Urinary bladder (tissue), 4 donors: ENCODE measurements around the gene SNN. TPM values are rescaled to one million over a fixed set of nuclear protein-coding genes. Genes with fewer than 3 reads are reported as not detected.

Source experiments
- DNase-seq: peaks from one replicate; pipeline ENCODE4 v3.0.0-alpha.2; 2015; ENCODE audit errors: extremely low spot score
- H3K27ac ChIP-seq: one replicate; pipeline ENCODE4 v1.5.1; 2013; ENCODE audit warnings: low read depth, mild to moderate bottlenecking, moderate library complexity
- H3K36me3 ChIP-seq: one replicate; pipeline ENCODE4 v1.6.1; 2013; ENCODE audit warnings: mild to moderate bottlenecking, moderate library complexity; ENCODE audit not compliant: insufficient read depth
- H3K4me1 ChIP-seq: one replicate; pipeline ENCODE4 v1.6.1; 2013; ENCODE audit warnings: mild to moderate bottlenecking, moderate library complexity; ENCODE audit not compliant: insufficient read depth
- H3K4me3 ChIP-seq: one replicate; pipeline ENCODE4 v1.5.1; 2013; ENCODE audit warnings: low read depth, low read length
- WGBS: extraction: QIAGEN DNeasy Blood & Tissue Kit; methylation state at CpG from one replicate; pipeline ENCODE4 v1.1.7; 2013; 5-methylcytosine and 5-hydroxymethylcytosine counted together
- polyA plus RNA-seq: library from polyadenylated mRNA; stranded (reverse); fragments of 200-250 nt; gene quantifications from one replicate; pipeline ENCODE4 v1.2.3, GENCODE V29; 2013
- total RNA-seq: library from RNA; depleted of rRNA; stranded (reverse); fragments of >200 nt; gene quantifications from one replicate; pipeline ENCODE4 v1.2.3, GENCODE V29; 2014
- donor health status: healthy with polysubstance abuse.
- donor health status: healthy.

SNN gene
- total and polyA plus RNA-seq, 2 donors = 11.4 to 28.3 TPM

DNA sequence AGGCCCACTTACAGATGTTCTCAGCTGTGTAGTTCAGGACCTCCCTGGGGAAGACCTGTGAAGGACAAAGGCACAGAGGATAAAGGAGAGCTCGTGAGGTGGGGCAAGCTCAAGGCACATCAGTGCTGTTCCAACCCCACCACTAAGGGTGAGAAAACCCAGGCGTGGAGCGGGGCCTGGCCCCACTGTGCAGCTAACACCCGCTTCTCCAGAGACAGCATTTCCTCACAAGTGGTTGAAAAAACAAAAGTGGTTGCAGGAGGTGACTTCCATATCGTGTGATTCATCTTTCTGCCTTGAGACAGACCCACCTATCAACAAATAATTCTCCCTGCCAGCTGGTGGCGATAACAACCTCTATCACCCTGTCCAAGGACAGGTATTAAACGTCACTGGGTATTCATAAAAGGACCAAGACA is 30.0 kb downstream of the SNN start:
- Histone ChIP-seq H3K4me1 (no peaks in the 10 kb centered on the region), H3K27ac (no peak overlapping the region), H3K4me3 (no peak overlapping the region), H3K36me3 (peaks cover 3% of the 10 kb centered on the region)
- WGBS = 72% methylated on average over 7 of the region's 7 CpGs
- no peak for DNase-seq

- DNase-seq = no peak
- Histone ChIP-seq H3K4me3 (no peak overlapping the region), H3K4me1 (no peaks in the 10 kb centered on the region), H3K27ac (no peak overlapping the region), H3K36me3 (peaks cover 3% of the 10 kb centered on the region)
- WGBS = 86% methylated on average over 10 of the region's 10 CpGs
Observed at GRCh38 chr16:11699234-11699894, 31.1 kb downstream of the SNN start.

GRCh38 chr16:11700264-11701029 is 32.2 kb downstream of the SNN start:
- no peak overlapping the region for H3K27ac ChIP-seq
- H3K4me1 ChIP-seq = no peaks in the 10 kb centered on the region
- DNase-seq = no peak
- no peak overlapping the region for H3K4me3 ChIP-seq
- peaks cover 3% of the 10 kb centered on the region for H3K36me3 ChIP-seq
- 75% methylated on average over 9 of the region's 9 CpGs for WGBS

- H3K36me3 ChIP-seq = no peaks in the 10 kb centered on the region
- 57% methylated on average over 6 of the region's 6 CpGs for WGBS
- DNase-seq = no peak
- H3K4me3 ChIP-seq = no peak overlapping the region
- no peaks in the 10 kb centered on the region for H3K4me1 ChIP-seq
- no peak overlapping the region for H3K27ac ChIP-seq
Observed at GRCh38 chr16:11705311-11706025, 37.2 kb downstream of the SNN start.

DNA sequence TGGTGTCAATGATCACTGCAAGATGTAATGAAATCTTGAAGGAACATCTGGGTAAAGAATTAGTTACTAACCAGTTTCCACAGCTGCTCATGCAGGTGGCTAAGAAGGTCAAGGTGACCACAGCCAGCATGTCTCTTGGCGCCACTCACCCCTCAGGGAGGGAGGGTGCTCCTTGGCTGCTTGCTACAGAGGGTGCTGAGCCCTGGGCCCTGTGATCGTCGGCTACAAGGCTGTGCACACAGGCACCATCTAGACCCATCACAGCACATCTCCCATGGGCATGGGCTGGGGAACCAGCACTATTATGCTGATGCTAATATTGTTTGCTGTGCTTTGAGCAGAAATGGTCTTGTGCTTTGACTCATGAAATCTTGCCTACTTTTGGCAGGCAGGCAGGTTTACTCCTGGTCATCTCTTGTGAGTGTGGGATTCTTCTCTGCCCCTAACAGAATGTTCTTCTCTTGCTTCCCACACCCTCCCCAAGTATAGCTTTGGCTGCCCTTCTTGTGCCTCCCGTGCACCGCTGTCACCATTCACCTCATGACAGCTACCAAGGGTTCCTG is 38.0 kb downstream of the SNN start:
- H3K4me3 ChIP-seq = no peak overlapping the region
- no peak for DNase-seq
- H3K4me1 ChIP-seq = no peaks in the 10 kb centered on the region
- WGBS = 89% methylated on average over 5 of the region's 5 CpGs
- H3K27ac ChIP-seq = no peak overlapping the region
- H3K36me3 ChIP-seq = no peaks in the 10 kb centered on the region

DNA sequence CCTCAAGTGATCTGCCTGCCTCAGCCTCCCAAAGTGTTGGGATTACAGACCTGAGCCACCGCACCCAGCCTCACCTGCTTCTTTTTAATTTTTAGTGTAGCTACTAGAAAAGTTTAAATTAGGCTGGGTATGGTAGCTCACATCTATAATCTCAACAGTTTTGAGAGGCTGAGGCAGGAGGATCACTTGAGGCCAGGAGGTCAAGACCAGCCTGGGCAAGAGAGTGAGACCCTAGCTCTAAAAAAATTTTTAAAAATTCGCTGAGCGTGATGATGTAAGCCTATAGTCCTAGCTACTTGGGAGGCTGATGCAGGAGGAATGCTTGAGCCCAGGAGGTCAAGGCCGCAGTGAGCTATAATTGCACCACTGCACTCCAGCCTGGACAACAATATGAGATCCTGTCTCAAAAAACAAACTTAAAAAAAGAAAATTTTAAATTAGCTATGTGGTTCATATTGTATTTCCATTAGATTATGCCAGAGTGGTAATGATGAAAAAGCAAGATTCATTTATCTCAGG is 39.5 kb downstream of the SNN start:
- no peak for DNase-seq
- Histone ChIP-seq H3K4me1 (no peaks in the 10 kb centered on the region), H3K27ac (no peak overlapping the region), H3K36me3 (no peaks in the 10 kb centered on the region), H3K4me3 (no peak overlapping the region)
- WGBS = 98% methylated on average over 4 of the region's 4 CpGs

DNA sequence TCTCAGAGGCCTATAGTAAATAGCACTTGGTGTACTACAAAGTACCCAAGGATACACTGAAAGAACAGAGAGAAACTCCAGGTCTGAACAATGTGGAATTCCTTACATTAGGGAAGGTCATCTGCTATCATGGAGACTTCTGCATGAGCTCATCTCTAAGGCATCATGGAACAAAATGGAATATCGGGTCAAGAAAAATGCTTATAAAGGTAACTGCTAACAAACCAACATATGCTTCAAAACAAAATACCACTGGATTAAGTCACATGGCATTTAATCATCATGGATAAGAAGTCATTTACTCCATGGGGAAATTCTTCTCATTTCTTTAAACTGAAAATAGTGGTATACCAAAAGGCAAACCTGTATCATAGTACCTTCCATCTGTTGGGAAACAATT is 40.2 kb downstream of the SNN start:
- 78% methylated on average over 1 of the region's 1 CpG for WGBS
- no peaks in the 10 kb centered on the region for H3K4me1 ChIP-seq
- H3K27ac ChIP-seq = no peak overlapping the region
- H3K36me3 ChIP-seq = no peaks in the 10 kb centered on the region
- DNase-seq = no peak
- no peak overlapping the region for H3K4me3 ChIP-seq

- H3K4me1 ChIP-seq = no peaks in the 10 kb centered on the region
- no peak overlapping the region for H3K27ac ChIP-seq
- WGBS = 85% methylated on average over 4 of the region's 4 CpGs
- H3K36me3 ChIP-seq = no peaks in the 10 kb centered on the region
- no peak overlapping the region for H3K4me3 ChIP-seq
- DNase-seq = no peak
Observed at GRCh38 chr16:11711662-11712061, 43.4 kb downstream of the SNN start.

GRCh38 chr16:11712122-11712521 is 43.9 kb downstream of the SNN start:
- H3K4me3 ChIP-seq = no peak overlapping the region
- no peak overlapping the region for H3K27ac ChIP-seq
- DNase-seq = no peak
- no peaks in the 10 kb centered on the region for H3K4me1 ChIP-seq
- WGBS = 95% methylated on average over 3 of the region's 3 CpGs
- H3K36me3 ChIP-seq = no peaks in the 10 kb centered on the region

DNA sequence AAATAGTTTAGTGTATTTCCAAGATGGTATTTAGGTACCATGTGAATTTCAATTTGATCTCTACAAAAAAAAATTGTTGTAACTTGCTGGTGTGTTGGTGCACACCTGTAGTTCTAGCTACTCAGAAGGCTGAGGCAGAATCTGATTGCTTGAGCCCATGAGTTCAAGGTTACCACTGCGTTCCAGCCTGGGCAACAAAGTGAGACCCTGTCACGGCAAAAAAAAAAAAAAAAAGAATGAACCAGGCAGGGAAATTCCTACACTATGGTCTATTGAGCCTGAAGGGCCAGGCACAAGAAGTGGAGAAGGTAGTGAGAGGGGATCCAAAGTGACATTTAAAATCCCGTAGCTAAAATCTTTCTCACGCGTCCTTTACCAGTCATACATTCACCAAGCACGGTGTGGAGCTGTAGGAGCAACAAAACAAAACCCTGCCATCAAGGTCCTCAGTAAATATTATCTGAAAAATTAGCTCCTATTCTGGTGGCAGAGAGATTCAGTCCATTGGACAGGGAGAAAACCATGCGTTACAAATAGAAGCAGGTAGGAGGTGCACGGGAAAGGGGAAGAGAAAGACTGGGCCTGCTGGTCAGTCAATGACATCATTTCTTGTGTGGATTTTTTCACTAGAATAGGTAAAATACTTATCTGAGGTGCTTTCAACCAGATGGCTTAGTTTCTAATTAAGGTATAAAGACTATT is 47.1 kb downstream of the SNN start:
- peaks cover 1% of the 10 kb centered on the region for H3K36me3 ChIP-seq
- WGBS = 89% methylated on average over 8 of the region's 8 CpGs
- no peak overlapping the region for H3K27ac ChIP-seq
- no peak for DNase-seq
- no peaks in the 10 kb centered on the region for H3K4me1 ChIP-seq
- no peak overlapping the region for H3K4me3 ChIP-seq

DNA sequence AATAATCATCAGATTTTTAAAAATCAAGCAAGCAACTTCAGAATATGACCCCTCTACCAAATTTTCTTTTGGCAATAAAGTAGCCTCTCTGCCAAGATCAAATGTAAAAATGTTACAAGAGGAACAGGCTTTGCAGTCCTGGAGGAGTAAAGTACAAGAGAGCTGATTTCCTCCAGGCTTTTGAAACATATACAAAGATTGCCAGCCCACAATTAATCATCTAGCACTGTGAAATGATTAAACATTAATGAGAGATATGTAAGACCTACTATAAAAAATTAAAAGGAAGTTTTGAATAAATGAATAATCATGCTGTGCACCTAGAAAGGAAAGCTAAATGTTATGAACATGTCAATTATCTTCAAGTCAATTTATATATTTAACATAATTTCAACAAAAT is 48.1 kb downstream of the SNN start:
- no peaks in the 10 kb centered on the region for H3K4me1 ChIP-seq
- no peak overlapping the region for H3K27ac ChIP-seq
- H3K36me3 ChIP-seq = peaks cover 1% of the 10 kb centered on the region
- no peak for DNase-seq
- no peak overlapping the region for H3K4me3 ChIP-seq

- H3K36me3 ChIP-seq = peaks cover 1% of the 10 kb centered on the region
- no peaks in the 10 kb centered on the region for H3K4me1 ChIP-seq
- DNase-seq = no peak
- H3K27ac ChIP-seq = no peak overlapping the region
- WGBS = 66% methylated on average over 5 of the region's 5 CpGs
- H3K4me3 ChIP-seq = no peak overlapping the region
Observed at GRCh38 chr16:11717811-11718210, 49.6 kb downstream of the SNN start.

DNA sequence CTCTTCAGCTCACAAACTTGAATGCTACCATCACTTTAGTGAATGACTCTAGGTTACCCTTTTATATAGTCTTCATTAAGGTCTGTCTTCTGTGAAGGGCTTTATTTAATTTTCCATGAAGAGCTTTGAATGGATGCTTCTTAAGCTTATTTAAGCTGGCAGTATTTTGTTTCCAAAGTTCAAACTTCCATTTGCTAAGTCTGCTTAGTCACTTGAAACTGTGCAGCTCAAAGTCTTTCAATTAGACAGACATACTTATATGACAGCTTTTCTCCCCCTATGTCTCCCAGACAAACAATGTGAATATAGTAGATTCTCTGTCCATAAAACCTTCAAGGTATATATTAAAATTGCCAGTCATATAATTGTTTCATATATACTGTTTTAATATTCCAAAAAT is 50.9 kb downstream of the SNN start:
- no peak for DNase-seq
- H3K4me1 ChIP-seq = no peaks in the 10 kb centered on the region
- H3K4me3 ChIP-seq = no peak overlapping the region
- no peak overlapping the region for H3K27ac ChIP-seq
- H3K36me3 ChIP-seq = peaks cover 1% of the 10 kb centered on the region
